NOMO-1 treated with DMSO at 0.1 percent for 48 hours (cell line): ENCODE measurements around the gene TNRC6A.
A peak's percentile ranks its signal among the peaks of the same experiment; 100 is the strongest.
"Not testable (repeated sequence)": the region's sequence is repeated elsewhere in the genome, so short reads cannot be mapped to it uniquely, and the experiment has no call there.

Experiments used
- DNase-seq: peaks from one replicate; lab custom pipeline; 2025; ENCODE audit not compliant: unreplicated experiment; lab: John Stamatoyannopoulos, UW

Gene TNRC6A

GRCh38 chr16:24729243-24729950, at the start of gene TNRC6A:
TNRC6A (plus strand) TSS chr16:24729651; CDS start chr16:24729842, 191 bp downstream.
- DNase-seq = peak; percentile 62

DNA sequence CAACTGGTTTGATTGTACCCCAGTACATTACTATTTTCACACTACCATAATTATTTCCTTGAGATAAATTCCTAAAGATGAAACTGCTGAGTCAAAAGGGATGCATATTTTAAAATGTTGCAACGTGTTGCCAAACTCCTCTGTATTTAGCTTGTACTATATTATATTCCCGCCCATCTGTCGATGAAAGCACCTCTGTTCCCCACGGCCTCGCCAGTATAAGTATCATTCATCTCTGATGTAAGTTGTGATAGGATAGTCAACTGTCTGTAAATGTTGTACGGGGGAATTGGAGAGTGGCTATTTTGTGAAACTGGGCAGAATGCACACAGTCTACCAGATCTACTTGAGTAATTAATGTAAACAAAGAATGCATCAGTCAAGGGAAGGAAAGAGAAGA, 47.7 kb upstream of the TNRC6A start:
- DNase-seq = peak; percentile 81

DNA sequence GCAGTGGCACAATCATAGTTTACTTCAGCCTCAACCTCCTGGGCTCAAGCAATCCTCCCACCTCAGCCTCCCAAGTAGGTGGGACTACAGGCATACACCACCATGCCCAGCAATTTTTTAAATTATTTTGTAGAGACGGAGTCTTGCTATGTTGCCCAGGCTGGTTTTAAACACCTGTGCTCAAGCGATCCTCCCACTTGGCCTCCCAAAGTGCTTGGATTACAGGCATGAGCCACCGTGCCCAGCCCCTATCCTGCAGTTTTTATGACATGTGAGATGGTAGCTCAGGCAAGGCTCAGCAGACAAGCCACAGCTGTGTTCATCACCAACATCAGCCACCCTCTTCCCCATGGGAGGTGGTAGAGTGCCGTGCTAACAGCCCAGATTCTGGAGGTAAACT, 46.2 kb upstream of the TNRC6A start:
- no peak for DNase-seq

DNA sequence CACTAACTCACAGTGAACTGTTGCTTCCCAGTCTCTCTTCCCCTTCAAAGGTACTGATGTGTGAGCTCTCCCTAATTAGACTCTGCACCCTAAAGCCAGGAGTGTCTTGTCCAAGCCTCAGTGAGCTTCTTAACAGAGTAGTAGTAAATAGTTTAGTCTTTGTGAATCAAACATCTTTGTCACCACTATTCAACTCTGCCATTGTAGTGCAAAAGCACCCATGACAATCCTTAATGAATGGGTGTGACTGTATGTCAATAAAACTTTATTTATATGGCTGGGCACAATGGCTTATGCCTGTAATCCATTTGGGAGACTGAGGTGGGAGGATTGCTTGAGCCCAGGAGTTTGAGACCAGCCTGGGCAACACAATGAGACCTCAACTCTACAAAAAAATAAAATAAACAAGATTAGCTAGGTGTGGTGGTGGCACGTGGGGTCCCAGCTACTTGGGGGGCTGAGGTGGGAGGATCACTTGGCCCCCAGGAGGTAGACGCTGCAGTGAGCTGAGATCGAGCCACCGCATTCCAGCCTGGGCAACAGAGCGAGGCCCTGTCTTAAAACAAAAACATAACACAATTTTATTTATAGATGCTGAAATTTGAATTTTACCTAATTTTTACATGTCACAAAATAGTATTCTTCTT, 45.5 kb upstream of the TNRC6A start:
- no peak for DNase-seq

- DNase-seq = no peak
These were observed 43.7 kb upstream of the TNRC6A start for GRCh38 chr16:24685539-24686432.

DNA sequence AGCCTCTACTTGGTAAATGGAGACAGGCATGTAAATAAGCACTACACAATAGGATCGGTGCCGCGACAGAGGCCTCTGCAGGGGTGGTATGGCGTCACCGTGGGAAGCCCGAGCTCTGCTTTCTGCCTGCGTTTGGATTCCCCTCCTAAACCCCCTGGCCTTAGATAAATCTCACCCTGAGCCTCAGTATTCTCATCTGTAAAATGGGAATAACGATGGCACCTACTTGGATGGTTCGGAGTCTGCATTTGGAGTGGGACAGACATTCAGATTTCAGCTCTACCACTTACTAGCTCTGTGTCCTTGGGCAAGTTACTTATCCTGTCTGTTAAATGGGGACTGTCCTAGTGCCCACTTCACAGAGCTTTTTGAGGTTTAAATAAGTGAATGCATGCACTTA, 42.8 kb upstream of the TNRC6A start:
- DNase-seq = no peak

GRCh38 chr16:24688359-24688758, 41.1 kb upstream of the TNRC6A start:
- DNase-seq = no peak

DNA sequence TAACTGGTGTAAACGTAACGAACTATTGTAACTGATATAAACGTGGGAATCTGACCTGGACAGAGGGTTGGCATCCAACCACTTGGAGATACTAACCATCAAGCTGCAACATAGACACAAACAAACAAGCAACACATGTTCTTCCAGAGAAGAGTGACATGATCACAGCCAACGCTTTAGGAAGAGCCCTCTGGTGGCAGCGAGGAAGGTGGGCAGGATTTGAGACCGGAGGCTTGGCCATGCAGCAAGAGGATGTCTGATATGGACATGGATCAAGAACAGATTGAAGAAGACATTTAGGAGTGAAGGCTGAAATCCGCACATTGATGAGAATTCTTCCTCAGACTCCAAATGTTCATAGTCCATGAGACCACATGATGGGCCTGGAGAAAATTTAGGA, 40.3 kb upstream of the TNRC6A start:
- no peak for DNase-seq

GRCh38 chr16:24692854-24693253, 36.6 kb upstream of the TNRC6A start:
- no peak for DNase-seq

- DNase-seq = no peak
These were observed 34.5 kb upstream of the TNRC6A start for GRCh38 chr16:24694931-24695330.

DNA sequence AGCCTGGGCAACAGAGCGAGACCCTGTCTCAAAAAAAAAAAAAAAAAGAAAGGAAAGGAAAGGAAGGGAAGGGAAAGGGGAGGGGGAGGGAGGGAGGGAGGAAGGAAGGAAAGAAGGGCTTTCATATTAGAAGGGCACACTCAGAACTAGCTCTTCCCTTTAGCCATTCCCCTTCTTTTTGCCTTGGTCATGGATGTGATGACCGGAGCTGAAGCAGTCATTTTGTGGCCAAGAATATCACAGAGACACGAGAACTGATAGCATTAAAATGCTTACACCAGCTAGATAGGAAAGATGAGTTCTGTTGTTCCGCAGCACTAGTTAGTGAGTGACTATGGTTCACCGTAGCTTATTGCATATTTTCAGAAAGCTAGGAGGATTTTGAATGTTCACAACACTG, 32.8 kb upstream of the TNRC6A start:
- no peak for DNase-seq

DNA sequence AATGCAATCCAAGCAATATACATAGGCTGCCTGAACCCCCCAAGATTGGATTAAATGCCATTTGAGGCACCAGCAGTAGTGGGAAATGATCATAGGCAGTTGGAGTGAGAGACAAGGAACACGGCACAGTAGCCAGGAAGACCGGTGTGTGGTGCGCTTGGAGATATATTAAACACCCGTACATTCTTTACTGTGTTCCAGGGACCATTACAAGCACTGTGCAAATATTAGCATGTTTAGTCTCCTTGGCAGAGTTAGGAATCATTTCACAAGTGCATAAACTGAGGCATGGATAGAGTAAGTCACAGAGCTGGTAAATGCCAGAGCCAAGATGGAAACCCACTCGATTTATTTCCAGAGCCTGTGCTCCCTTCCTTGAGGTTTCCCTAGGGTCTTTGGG, 31.1 kb upstream of the TNRC6A start:
- DNase-seq = no peak

DNA sequence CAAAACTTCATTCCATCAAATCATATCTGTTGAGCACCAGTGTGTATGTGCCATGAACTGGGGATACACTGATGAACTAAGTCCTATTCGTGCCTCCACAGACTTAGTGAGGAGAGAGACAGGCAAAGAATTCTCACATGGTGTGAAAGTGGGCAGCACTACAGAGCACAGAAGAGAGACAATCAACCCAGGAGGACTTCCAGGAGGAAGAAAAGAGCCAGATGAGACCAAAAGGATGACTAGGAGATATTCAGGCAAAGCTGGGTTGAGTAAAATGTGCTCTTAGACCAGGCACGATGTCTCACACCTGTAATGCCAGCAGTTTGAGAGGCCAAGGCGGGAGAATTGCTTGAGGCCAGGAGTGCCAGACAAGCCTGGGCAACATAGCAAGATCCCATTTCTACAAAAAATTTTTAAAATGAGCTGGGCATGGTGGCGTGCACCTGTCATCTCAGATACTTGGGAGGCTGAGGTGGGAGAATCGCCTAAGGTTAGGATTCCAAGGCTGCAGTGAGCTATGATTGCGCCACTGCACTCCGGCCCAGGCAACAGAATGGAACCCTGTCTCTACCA, 30.2 kb upstream of the TNRC6A start:
- no peak for DNase-seq

GRCh38 chr16:24700549-24701392, 28.7 kb upstream of the TNRC6A start:
- DNase-seq = no peak

- DNase-seq = no peak
These were observed 27.9 kb upstream of the TNRC6A start for GRCh38 chr16:24701521-24701951.

GRCh38 chr16:24707760-24708159, 21.7 kb upstream of the TNRC6A start:
- DNase-seq = not testable (repeated sequence)

- no peak for DNase-seq
These were observed 16.1 kb upstream of the TNRC6A start for GRCh38 chr16:24713379-24713778.

DNA sequence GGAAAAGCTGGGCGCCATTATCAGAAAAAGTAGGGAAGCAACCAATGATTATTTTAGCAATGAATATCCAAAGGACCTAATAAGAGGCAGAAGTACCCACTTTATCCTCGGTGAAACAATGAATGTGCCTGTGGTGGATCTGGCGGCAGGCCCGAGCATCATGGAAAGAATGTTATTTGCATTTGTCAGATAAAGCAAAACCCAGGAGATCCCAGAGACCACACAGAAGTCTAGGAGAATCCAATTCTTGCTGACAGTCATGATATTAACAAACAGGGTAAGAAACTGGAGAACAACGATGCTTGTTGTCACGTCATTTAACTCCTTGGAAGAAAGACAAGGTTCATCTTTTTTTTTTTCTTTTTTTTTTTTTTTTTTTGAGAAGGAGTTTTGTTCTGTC, 12.0 kb upstream of the TNRC6A start:
- DNase-seq = no peak

DNA sequence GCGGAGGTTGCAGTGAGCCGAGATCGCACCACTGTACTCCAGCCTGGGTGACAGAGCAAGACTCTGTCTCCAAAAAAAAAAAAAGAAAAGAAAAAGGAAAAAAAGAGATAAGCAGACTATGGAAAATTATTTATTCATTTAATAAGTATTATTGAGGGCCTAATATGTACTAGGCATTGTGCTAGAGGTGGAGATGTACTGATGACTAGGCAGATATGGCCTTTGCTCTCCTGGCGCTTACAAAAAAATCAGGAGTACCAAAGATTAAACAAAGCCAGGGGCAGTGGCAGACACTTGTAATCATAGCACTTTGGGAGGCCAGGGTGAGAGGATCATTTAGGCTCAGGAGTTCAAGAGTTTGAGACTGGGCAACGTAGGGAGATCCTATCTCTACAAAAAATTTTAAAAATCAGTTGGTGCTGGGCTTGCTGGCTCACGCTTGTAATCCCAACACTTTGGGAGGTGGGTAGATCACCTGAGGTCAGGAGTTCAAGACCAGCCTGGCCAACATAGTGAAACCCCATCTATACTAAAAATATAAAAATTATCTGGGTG, 10.4 kb upstream of the TNRC6A start:
- no peak for DNase-seq

DNA sequence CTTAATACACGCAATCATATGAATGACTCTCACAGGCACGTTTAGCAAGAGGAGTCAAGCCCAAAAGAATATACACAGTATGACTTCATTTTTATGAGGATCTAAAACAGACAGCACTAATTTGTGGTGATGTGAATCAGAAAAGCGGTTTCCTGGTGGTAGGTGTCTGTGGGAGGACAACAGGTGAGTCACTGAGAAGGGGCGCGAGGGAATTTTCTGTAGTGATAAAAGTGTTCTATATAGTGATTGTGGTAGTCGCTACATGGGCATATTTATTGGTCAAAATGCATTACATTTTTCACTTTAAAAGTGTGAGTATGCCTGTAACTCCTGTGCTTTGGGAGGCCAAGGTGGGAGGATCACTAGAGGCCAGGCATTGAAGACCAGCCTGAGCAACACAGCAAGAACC, 7.6 kb upstream of the TNRC6A start:
- DNase-seq = no peak
